ENCODE results near the gene CLCN4. TPM values are rescaled to one million over a fixed set of nuclear protein-coding genes. Genes with fewer than 3 reads are reported as not detected.

CLCN4 gene
- total RNA-seq, 8 experiments from 2014 or later = 1.6 to 28.2 (median 21.0) TPM

- no peak overlapping the region for H3K4me3 ChIP-seq
- no peaks in the 10 kb centered on the region for H3K4me1 ChIP-seq (replicated peaks in 1 of 2)
- WGBS, 10 experiments = 34 to 83% (median 67%) methylated on average over 1 to 7 of the region's 7 CpGs; no CpG with 5 or more reads in 6 of the 10 experiments
- no peak overlapping the region for H3K27ac ChIP-seq
- in situ Hi-C loops (cut with MboI; ENCODE audit: low pct_unique_long_range_greater_than_20kb in 2 of 9, low sequenced_read_pairs in 9 of 9, unreplicated experiment in 9 of 9) = no loop called here
- ATAC-seq (replicated peaks in 6 of 8) = no peak
These were observed 80.5 kb downstream of the CLCN4 start for GRCh38 chrX:10237241-10237640.

- WGBS, 10 experiments = 0 to 100% (median 44%) methylated on average over 1 to 3 of the region's 11 CpGs; no CpG with 5 or more reads in 6 of the 10 experiments
- Histone ChIP-seq H3K4me3 (no peak overlapping the region), H3K4me1 (replicated peaks in 1 of 2) (no peaks in the 10 kb centered on the region), H3K27ac (no peak overlapping the region)
- in situ Hi-C loops (cut with MboI; ENCODE audit: low pct_unique_long_range_greater_than_20kb in 2 of 9, low sequenced_read_pairs in 9 of 9, unreplicated experiment in 9 of 9) = no loop called here
- peak in 2 of 8 experiments; percentile 83 to 93 for ATAC-seq (replicated peaks in 6 of 8)
These were observed 82.9 kb downstream of the CLCN4 start for GRCh38 chrX:10239611-10240064.

- WGBS, 10 experiments = 17 to 52% (median 29%) methylated on average over 2 to 3 of the region's 4 CpGs; no CpG with 5 or more reads in 7 of the 10 experiments
- Histone ChIP-seq H3K4me3 (no peak overlapping the region), H3K27ac (no peak overlapping the region), H3K4me1 (replicated peaks in 1 of 2) (no peaks in the 10 kb centered on the region)
- ATAC-seq (replicated peaks in 6 of 8) = no peak
- in situ Hi-C loops (cut with MboI; ENCODE audit: low pct_unique_long_range_greater_than_20kb in 2 of 9, low sequenced_read_pairs in 9 of 9, unreplicated experiment in 9 of 9) = no loop called here
These were observed 84.1 kb downstream of the CLCN4 start for GRCh38 chrX:10240918-10241317.

- 48 to 100% (median 80%) methylated on average over 1 to 3 of the region's 5 CpGs; no CpG with 5 or more reads in 7 of the 10 experiments for WGBS, 10 experiments
- in situ Hi-C loops (cut with MboI; ENCODE audit: low pct_unique_long_range_greater_than_20kb in 2 of 9, low sequenced_read_pairs in 9 of 9, unreplicated experiment in 9 of 9) = no loop called here
- Histone ChIP-seq H3K4me1 (replicated peaks in 1 of 2) (no peaks in the 10 kb centered on the region), H3K4me3 (no peak overlapping the region), H3K27ac (no peak overlapping the region)
- ATAC-seq (replicated peaks in 6 of 8) = no peak
These were observed 85.3 kb downstream of the CLCN4 start for GRCh38 chrX:10242026-10242425.

- no peak for ATAC-seq (replicated peaks in 6 of 8)
- Histone ChIP-seq H3K27ac (no peak overlapping the region), H3K4me1 (replicated peaks in 1 of 2) (no peaks in the 10 kb centered on the region), H3K4me3 (no peak overlapping the region)
- WGBS, 10 experiments = 59 to 100% (median 93%) methylated on average over 2 to 3 of the region's 4 CpGs; no CpG with 5 or more reads in 7 of the 10 experiments
- in situ Hi-C loops (cut with MboI; ENCODE audit: low pct_unique_long_range_greater_than_20kb in 2 of 9, low sequenced_read_pairs in 9 of 9, unreplicated experiment in 9 of 9) = no loop called here
These were observed 86.3 kb downstream of the CLCN4 start for GRCh38 chrX:10243106-10243505.

GRCh38 chrX:10244915-10245622, 88.3 kb downstream of the CLCN4 start:
- ATAC-seq (replicated peaks in 6 of 8) = peak in 4 of 8 experiments; percentile 45 to 96 (median 87)
- 7 to 80% (median 36%) methylated on average over 1 to 4 of the region's 9 CpGs; no CpG with 5 or more reads in 4 of the 10 experiments for WGBS, 10 experiments

GRCh38 chrX:10245886-10246285, 89.1 kb downstream of the CLCN4 start:
- Histone ChIP-seq H3K27ac (no peak overlapping the region), H3K4me1 (replicated peaks in 1 of 2) (no peaks in the 10 kb centered on the region), H3K4me3 (no peak overlapping the region)
- no peak for ATAC-seq (replicated peaks in 6 of 8)
- in situ Hi-C loops (cut with MboI; ENCODE audit: low pct_unique_long_range_greater_than_20kb in 2 of 9, low sequenced_read_pairs in 9 of 9, unreplicated experiment in 9 of 9) = no loop called here
- WGBS, 10 experiments = 18 to 100% (median 93%) methylated on average over 1 to 4 of the region's 4 CpGs; no CpG with 5 or more reads in 6 of the 10 experiments

More at GRCh38 chrX:10244915-10245622, 88.3 kb downstream of the CLCN4 start:
- no peaks in the 10 kb centered on the region for H3K4me1 ChIP-seq (replicated peaks in 1 of 2)
- H3K4me3 ChIP-seq = no peak overlapping the region
- in situ Hi-C loops (cut with MboI; ENCODE audit: low pct_unique_long_range_greater_than_20kb in 2 of 9, low sequenced_read_pairs in 9 of 9, unreplicated experiment in 9 of 9) = no loop called here
- no peak overlapping the region for H3K27ac ChIP-seq

- Histone ChIP-seq H3K27ac (no peak overlapping the region), H3K4me1 (replicated peaks in 1 of 2) (no peaks in the 10 kb centered on the region), H3K4me3 (no peak overlapping the region)
- in situ Hi-C loops (cut with MboI; ENCODE audit: low pct_unique_long_range_greater_than_20kb in 2 of 9, low sequenced_read_pairs in 9 of 9, unreplicated experiment in 9 of 9) = no loop called here
- WGBS, 10 experiments = 53 to 100% (median 74%) methylated on average over 1 to 4 of the region's 4 CpGs; no CpG with 5 or more reads in 4 of the 10 experiments
- no peak for ATAC-seq (replicated peaks in 6 of 8)
These were observed 89.5 kb downstream of the CLCN4 start for GRCh38 chrX:10246297-10246696.

GRCh38 chrX:10246846-10247245, 90.1 kb downstream of the CLCN4 start:
- H3K4me3 ChIP-seq = no peak overlapping the region
- 58 to 100% (median 77%) methylated on average over 2 of the region's 2 CpGs; no CpG with 5 or more reads in 6 of the 10 experiments for WGBS, 10 experiments
- ATAC-seq (replicated peaks in 6 of 8) = no peak
- in situ Hi-C loops (cut with MboI; ENCODE audit: low pct_unique_long_range_greater_than_20kb in 2 of 9, low sequenced_read_pairs in 9 of 9, unreplicated experiment in 9 of 9) = no loop called here
- no peaks in the 10 kb centered on the region for H3K4me1 ChIP-seq (replicated peaks in 1 of 2)
- H3K27ac ChIP-seq = no peak overlapping the region

- no peak overlapping the region for H3K27ac ChIP-seq
- peak in 2 of 8 experiments; percentile 26 to 72 for ATAC-seq (replicated peaks in 6 of 8)
- WGBS, 10 experiments = 0 to 100% (median 53%) methylated on average over 1 to 3 of the region's 3 CpGs; no CpG with 5 or more reads in 5 of the 10 experiments
- no peak overlapping the region for H3K4me3 ChIP-seq
- in situ Hi-C loops (cut with MboI; ENCODE audit: low pct_unique_long_range_greater_than_20kb in 2 of 9, low sequenced_read_pairs in 9 of 9, unreplicated experiment in 9 of 9) = no loop called here
- H3K4me1 ChIP-seq (replicated peaks in 1 of 2) = no peaks in the 10 kb centered on the region
These were observed 98.0 kb downstream of the CLCN4 start for GRCh38 chrX:10254739-10255138.

- WGBS, 10 experiments = 0 to 60% (median 36%) methylated on average over 1 of the region's 1 CpG; no CpG with 5 or more reads in 6 of the 10 experiments
- H3K4me1 ChIP-seq (replicated peaks in 1 of 2) = no peaks in the 10 kb centered on the region
- H3K27ac ChIP-seq = no peak overlapping the region
- H3K4me3 ChIP-seq = no peak overlapping the region
- ATAC-seq (replicated peaks in 6 of 8) = no peak
- in situ Hi-C loops (cut with MboI; ENCODE audit: low pct_unique_long_range_greater_than_20kb in 2 of 9, low sequenced_read_pairs in 9 of 9, unreplicated experiment in 9 of 9) = loop anchor here in 1 of 9 experiments (10.0 kb wide), 1 partner anchor 55 kb away; no protein-coding TSS in a partner anchor
These were observed 102.9 kb downstream of the CLCN4 start for GRCh38 chrX:10259716-10260115.

- in situ Hi-C loops (cut with MboI; ENCODE audit: low pct_unique_long_range_greater_than_20kb in 2 of 9, low sequenced_read_pairs in 9 of 9, unreplicated experiment in 9 of 9) = loop anchor here in 1 of 9 experiments (10.0 kb wide), 1 partner anchor 49 kb away; no protein-coding TSS in a partner anchor
- Histone ChIP-seq H3K27ac (no peak overlapping the region), H3K4me3 (no peak overlapping the region), H3K4me1 (replicated peaks in 1 of 2) (no peaks in the 10 kb centered on the region)
- 60% methylated on average over 1 of the region's 2 CpGs; no CpG with 5 or more reads in 9 of the 10 experiments for WGBS, 10 experiments
- no peak for ATAC-seq (replicated peaks in 6 of 8)
These were observed 109.0 kb downstream of the CLCN4 start for GRCh38 chrX:10265775-10266174.

- no peak overlapping the region for H3K4me3 ChIP-seq
- WGBS, 10 experiments = 72 to 100% (median 85%) methylated on average over 2 of the region's 2 CpGs; no CpG with 5 or more reads in 7 of the 10 experiments
- ATAC-seq (replicated peaks in 6 of 8) = no peak
- no peak overlapping the region for H3K27ac ChIP-seq
- in situ Hi-C loops (cut with MboI; ENCODE audit: low pct_unique_long_range_greater_than_20kb in 2 of 9, low sequenced_read_pairs in 9 of 9, unreplicated experiment in 9 of 9) = no loop called here
- peaks cover 0 to 2% of the 10 kb centered on the region in 2 donors for H3K4me1 ChIP-seq (replicated peaks in 1 of 2)
These were observed 121.9 kb downstream of the CLCN4 start for GRCh38 chrX:10278716-10279115.

Data from motor neuron (in vitro differentiated cells).